ENCODE measurements around the gene SINHCAF.
"Not testable (repeated sequence)": the region's sequence is repeated elsewhere in the genome, so short reads cannot be mapped to it uniquely, and the experiment has no call there.

The SINHCAF gene

GRCh38 chr12:31259136-31259886 lies 66.6 kb downstream of the SINHCAF start:
- DNase-seq = no peak

DNA sequence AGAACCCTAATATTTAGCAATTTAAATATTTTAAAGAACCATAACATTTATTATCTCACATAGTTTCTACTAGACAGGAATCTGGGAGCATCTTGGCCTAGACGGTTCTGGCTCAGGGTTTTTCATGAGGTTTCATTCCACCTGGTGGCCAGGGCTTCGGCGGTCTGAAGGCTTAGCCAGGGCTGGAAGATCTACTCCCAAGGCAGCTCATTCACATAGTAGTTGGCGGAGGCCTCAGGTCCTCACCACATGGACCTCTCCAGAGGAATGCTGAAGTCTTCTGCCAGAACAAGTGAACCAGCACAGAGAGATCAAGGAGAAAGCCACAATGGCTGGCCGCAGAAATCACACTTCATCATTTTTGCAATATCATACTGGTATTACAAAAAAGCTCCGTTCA lies 68.2 kb downstream of the SINHCAF start:
- no peak for DNase-seq

DNA sequence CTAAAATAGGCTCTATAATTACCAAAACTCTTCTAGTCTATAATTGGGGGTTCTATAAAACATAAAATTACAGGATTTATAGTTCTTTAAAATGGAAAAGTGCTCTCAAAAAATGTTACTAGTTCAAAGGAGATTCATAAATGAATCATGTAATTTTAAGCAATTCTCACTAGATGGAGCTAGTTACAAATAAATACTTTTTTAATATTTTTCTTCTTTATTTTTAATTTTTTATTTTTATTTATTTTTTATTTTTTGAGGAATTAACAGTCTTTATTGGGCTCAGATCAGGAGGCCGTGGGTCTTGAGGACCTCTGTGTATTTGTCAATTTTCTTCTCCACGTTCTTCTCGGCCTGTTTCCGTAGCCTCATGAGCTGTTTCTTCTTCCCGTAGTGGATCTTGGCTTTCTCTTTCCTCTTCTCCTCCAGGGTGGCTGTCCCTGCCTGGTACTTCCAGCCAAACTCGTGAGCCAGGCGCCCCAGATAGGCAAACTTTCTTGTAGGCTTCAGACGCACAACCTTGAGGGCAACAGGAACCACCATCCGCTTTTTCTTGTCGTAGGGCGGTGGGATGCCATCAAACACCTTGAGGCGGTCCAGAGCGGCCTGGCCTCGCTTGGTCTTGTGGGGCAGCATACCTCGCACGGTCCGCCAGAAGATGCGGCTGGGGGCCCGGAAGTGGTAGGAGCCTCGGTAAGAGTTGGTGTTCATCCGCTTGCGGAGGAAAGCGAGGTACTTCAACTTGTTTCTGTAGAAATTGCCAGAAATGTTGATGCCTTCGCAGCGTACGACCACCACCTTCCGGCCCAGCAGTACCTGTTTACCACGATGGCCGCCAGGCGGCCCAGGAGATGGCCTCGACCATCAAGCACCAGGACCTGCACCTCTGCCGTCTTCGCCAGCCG lies 74.0 kb downstream of the SINHCAF start:
- not testable (repeated sequence) for DNase-seq

DNA sequence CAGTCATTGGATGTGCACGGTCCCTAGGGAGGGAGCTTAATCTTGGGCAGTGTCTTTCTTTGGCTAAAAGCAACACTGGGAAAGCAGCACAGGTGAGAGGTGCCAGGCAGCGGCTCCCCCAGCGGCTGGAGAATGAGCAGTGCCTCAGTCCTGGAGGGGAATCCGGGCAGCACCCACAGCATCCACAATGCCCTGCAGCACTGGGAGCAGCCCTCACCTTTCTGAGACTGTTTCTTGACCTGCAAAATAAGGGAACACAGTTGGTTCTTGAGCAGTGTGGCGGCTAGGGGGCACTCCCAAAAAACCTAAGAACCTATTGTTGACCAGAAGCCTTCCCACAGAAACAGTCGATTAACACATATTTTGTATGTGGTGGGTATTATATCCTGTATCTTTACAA lies 75.8 kb downstream of the SINHCAF start:
- no peak for DNase-seq

GRCh38 chr12:31249356-31249755 lies 76.6 kb downstream of the SINHCAF start:
- DNase-seq = no peak

DNA sequence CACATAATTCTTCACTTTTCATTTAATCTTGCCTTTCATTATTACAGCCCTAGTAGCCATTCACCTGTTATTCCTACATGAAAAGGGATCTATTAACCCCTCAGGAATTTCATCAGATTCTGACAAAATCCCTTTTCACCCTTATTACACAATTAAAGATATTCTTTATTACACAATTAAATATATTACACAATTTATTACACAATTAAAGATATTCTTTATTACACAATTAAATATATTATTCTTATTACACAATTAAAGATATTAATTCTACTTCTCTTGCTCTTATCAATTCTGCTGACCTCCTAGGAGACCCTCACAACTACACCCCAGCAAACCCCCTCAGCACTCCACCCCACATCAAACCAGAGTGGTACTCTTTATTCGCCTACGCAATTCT lies 77.1 kb downstream of the SINHCAF start:
- DNase-seq = no peak

DNA sequence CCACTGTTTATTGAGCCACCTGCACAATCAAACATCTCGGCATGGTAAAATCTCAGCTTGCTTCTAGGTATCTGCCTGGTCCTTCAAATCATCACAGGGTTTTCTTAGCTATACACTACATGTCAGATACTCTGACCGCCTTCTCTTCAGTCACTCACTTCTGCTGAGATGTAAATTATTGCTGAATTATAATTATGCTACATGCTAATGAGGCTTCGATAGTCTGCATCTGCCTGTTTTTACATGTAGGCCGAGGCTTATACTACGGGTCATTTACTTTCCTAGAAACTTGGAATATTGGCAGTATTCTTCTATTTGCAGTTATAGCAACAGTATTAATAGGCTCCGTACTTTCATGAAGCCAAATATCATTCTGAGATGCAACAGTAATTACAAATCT lies 77.6 kb downstream of the SINHCAF start:
- no peak for DNase-seq

DNA sequence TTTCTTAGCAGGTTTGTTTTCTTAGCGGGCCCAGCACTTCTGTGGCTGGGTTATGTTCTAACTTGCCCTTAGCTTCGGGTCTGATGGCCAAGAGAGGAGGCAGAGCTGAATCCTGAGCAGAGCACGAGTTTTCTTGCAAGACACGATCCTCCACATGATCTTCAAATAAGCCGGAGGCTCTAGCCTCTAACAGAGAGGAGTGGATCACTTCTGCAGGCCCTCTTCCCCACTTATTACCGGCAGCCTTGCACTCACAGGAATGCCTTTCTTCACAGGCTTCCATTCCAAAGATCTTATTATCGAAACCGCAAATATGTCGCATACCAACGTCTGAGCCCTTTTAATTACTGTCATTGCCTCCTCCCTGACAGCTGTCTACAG lies 79.5 kb downstream of the SINHCAF start:
- DNase-seq = no peak

DNA sequence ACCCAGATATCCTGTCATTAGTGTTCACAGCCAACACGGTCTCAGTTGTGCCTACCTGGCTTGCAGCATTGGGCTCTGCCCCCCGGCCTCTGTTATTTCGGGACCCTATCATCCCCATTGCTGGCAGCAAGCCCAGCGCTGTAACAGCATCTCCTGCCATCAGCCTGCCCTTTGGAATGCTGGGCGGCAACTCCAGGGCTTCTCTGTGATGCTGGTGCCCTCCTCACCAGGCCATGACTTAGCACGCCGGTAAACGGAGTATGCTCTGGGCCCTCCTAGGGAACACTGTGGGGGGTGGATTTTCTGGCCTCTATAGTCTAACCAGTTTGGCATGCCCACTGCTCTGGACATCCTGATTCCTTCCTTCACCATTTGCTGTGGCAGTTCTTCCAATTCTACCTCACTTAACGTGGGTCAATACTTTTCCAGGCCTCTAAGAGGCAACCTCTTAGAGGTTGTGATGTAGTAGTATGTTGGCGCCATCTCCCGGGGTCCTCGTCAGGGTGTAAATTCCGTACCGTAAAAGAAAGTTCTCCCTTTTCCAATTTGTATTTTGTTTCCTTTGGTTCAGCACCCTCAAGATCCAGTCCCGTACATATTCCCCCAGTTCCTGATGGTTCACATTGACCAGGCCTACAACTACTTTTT lies 80.0 kb downstream of the SINHCAF start:
- DNase-seq = no peak

DNA sequence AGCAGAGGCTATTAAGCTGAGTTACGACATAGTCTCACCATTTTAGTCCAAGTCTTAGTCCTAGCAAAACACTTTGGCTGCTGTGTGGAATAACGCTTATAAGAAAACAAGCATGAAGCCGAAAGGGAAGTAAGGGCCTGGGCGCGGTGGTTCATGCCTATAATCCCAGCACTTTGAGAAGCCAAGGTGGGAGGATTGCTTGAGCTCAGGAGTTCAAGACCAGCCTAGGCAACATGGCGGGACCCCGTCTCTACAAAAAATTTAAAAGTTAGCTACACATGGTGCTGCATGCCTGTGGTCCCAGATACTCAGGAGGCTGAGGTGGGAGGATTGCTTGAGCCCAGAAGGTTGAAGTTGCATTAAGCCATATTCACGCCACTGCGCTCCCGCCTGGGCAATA lies 83.5 kb downstream of the SINHCAF start:
- DNase-seq = not testable (repeated sequence)

- DNase-seq = peak; percentile 57
Observed at GRCh38 chr12:31238764-31239387, 87.1 kb downstream of the SINHCAF start.

- DNase-seq = not testable (repeated sequence)
Observed at GRCh38 chr12:31238333-31238732, 87.6 kb downstream of the SINHCAF start.

GRCh38 chr12:31236998-31237637 lies 88.8 kb downstream of the SINHCAF start:
- no peak for DNase-seq

GRCh38 chr12:31235868-31236395 lies 90.0 kb downstream of the SINHCAF start:
- no peak for DNase-seq

DNA sequence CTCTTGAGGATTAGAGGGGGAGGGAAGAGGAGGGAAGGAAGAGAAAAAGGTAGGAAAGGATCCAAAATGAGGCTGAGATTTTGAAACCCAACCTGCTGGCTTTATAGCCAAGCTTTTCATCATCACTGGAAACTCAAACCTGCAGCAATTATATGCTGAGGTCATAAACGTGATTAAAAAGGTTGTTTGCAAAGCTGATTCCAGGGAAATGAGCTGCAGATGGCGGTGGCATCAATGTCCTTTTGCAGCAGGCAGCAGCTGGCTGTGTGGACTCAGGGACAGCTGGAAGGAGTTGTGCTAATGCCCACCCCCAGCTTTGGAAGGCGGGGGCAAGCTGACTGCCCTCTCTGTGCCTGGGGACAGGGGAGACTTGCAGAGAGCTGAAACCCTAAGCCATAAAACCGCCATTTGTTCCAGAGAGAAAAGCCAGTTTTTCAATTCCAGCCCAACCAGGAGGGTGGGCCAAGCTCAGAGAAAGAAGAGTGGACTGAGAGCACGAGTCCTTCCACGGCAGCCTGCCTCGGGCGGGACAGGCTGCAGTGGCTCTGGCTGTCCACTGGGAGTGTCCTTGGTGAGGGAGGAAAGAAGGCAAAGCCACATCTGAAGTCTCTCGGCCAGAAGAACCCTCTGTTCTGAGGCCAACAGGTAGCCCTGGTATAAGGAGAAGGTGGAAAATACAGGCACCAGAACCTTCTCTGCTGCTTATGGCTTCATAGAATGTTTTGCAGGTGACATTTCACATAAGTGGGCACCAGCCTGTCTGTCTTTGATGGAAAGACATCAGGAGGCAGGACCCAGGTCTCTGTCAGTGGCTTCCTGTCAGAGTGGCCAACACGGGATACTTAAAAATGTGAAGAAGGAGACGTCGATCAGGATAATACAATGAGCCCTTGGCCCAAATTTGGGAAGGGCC lies 90.7 kb downstream of the SINHCAF start:
- no peak for DNase-seq

DNA sequence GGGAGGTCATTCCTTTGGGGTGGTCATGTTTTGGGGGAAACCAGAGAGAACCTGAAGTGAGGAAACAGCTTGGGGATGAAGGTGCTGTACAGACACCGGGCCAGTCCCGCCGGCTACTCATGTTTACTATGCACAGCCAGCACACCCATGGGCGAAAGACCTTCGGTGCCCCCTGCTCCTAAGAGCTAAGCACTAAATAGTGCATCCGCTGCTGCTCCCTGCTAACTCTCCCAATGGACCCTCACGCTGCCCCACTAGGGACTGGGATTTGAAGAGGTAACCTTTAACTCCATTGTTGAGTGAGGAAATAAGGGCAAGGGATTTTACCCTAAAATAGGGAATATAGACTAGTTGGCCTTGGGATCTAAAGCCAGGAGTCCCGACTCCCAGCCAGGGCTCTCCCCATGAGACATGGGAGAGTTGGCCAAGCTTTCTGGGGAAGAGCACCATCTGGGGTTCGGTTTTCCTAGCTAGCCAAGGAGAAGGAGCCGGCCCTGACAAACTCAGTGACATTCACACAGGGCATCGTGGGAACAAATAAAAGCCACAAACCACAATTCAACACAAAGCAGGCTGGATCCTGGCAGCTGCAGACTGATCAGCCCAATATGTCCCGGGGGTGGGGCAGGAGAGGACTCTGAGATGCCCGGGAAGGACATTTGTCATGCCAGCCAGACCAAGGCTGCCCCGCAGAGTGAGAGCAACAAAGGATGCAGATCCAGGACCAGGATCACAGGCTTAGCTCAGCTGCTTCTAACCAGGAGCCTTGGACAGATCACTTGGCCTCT lies 91.7 kb downstream of the SINHCAF start:
- no peak for DNase-seq

- no peak for DNase-seq
Observed at GRCh38 chr12:31233061-31233730, 92.8 kb downstream of the SINHCAF start.

DNA sequence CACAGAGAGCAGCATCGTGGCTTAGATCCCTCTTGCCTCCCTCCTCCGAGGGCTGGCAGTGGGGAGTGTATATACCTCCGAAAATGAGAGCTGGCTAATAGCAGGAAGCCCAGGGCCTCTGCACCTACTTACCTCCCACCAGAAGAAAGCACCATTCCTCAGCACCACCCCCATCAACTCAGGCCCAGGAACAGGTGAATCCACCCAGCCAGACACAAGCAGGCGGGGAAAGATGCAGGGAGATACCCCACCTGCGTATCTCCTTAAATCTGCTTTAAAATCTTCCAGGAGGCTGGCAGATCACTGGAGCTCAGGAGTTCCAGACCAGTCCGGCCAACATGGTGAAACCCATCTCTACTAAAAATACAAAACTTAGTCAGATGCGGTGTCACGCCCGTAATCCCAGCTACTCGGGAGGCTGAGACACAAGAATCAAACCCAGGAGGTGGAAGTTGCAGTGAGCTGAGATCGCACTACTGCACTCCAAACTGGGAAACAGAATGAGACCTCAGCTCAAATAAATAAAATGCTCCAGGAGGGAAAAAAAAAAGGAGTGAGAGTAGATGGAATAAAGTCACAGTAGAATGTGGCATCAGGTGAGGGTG lies 93.5 kb downstream of the SINHCAF start:
- DNase-seq = no peak

- DNase-seq = no peak
Observed at GRCh38 chr12:31231611-31232360, 94.2 kb downstream of the SINHCAF start.

All from activated CD4-positive, alpha-beta T cell treated with anti-CD3 and anti-CD28 coated beads, Interleukin-2, amount 50 U/mL, for 16 hours (primary cell).